GM12878 (cell line): ENCODE data around the gene HJV. TPM values are rescaled to one million over a fixed set of nuclear protein-coding genes. Genes with fewer than 3 reads are reported as not detected.
"Not testable (repeated sequence)": the region's sequence is repeated elsewhere in the genome, so short reads cannot be mapped to it uniquely, and the experiment has no call there.

ENCODE experiments used
- ATAC-seq: fragments of 200-7000 bp; cut with Tn5 transposase; 3 replicates; pipeline ENCODE4 v1.9.1; 2020; ENCODE audit warnings: mild to moderate bottlenecking, moderate library complexity
- BruUV-seq: library from RNA; stranded (reverse); fragments of 400-500 nt; replicated peaks from 2 replicates; lab custom pipeline; 2021; lab: Mats Ljungman, UMichigan
- CTCF ChIA-PET: fragments of 300-600 bp; sonication (Branson Sonifier 250); formaldehyde crosslinking; extraction: SDS; loops from one replicate; lab custom pipeline; 2021; ENCODE audit warnings: inconsistent platforms; lab: Yijun Ruan, JAX
- POLR2A ChIA-PET: fragments of 350-600 bp; formaldehyde crosslinking; extraction: SDS; loops from one replicate; lab custom pipeline; 2021; ENCODE audit warnings: inconsistent platforms; lab: Charles Lee
- RAD21 ChIA-PET: fragments of 300-600 bp; sonication (Branson Sonifier 250); formaldehyde crosslinking; loops from one replicate; lab custom pipeline; 2023; ENCODE audit warnings: antibody characterized with exemption; ENCODE audit not compliant: unreplicated experiment; lab: Charles Lee
- SMC1A ChIA-PET: fragments of 300-600 bp; sonication (Branson Sonifier 250); formaldehyde crosslinking; loops from one replicate; lab custom pipeline; 2023; ENCODE audit not compliant: unreplicated experiment, uncharacterized antibody; lab: Charles Lee
- DNase-seq: peaks from one replicate; pipeline ENCODE4 v3.0.0-alpha.2; 2011; ENCODE audit warnings: low read depth, low spot score
- FAIRE-seq: peaks from 3 replicates; lab custom pipeline; 2011; peaks lifted over from hg19 to GRCh38; lab: Jason Lieb, UNC
- H2AFZ ChIP-seq: 2 replicates; pipeline ENCODE4 v1.6.0; 2011; ENCODE audit warnings: low read depth, low read length, control low read depth; ENCODE audit not compliant: control insufficient read depth
- H3K27ac ChIP-seq: 2 replicates; pipeline ENCODE4 v1.5.1; 2011; ENCODE audit warnings: control low read depth; ENCODE audit not compliant: control insufficient read depth, insufficient read depth
- H3K27me3 ChIP-seq, 2 experiments: replicated peaks in 1 of 2; 2 replicates each; pipeline versions ENCODE4 v1.6.0 to v1.6.1; 2011; ENCODE audit warnings: low read length in 1 of 2; ENCODE audit not compliant: control insufficient read depth in 2 of 2, insufficient read depth in 2 of 2
- H3K36me3 ChIP-seq, 2 experiments: 2 replicates each; pipeline ENCODE4 v1.5.1; 2011; ENCODE audit warnings: low read length in 1 of 2; ENCODE audit not compliant: control insufficient read depth in 2 of 2, insufficient read depth in 2 of 2
- H3K4me1 ChIP-seq: 2 replicates; pipeline ENCODE4 v1.6.1; 2011; ENCODE audit warnings: mild to moderate bottlenecking, low read length, moderate library complexity, mixed read lengths; ENCODE audit not compliant: control insufficient read depth, insufficient read depth
- H3K4me2 ChIP-seq: 2 replicates; pipeline ENCODE4 v1.6.0; 2011; ENCODE audit warnings: control low read depth; ENCODE audit not compliant: control insufficient read depth, insufficient read depth
- H3K4me3 ChIP-seq: fragments of 200-600 bp; sonication (generic); 2 replicates; pipeline ENCODE4 v1.5.1; 2016
- H3K79me2 ChIP-seq: 2 replicates; pipeline ENCODE4 v1.6.0; 2011; ENCODE audit warnings: low read length; ENCODE audit not compliant: control insufficient read depth, insufficient read depth
- H3K9ac ChIP-seq: 2 replicates; pipeline ENCODE4 v1.8.0; 2011; ENCODE audit warnings: low read length, control low read depth, mixed read lengths; ENCODE audit not compliant: control insufficient read depth, insufficient read depth
- H3K9me3 ChIP-seq: replicated peaks from 3 replicates; pipeline ENCODE4 v1.5.1; 2011; ENCODE audit warnings: mild to moderate bottlenecking, low read length; ENCODE audit not compliant: control insufficient read depth, insufficient read depth
- H4K20me1 ChIP-seq: 2 replicates; pipeline ENCODE4 v1.6.0; 2011; ENCODE audit not compliant: control insufficient read depth, insufficient read depth
- EGR1 ChIP-seq, 2 experiments: IDR thresholded peaks; 1 replicate in 1 of 2; 2 replicates in 1 of 2; pipeline ENCODE4 v1.6.1; 2011 to 2012; ENCODE audit warnings: low read depth in 2 of 2, low read length in 2 of 2, borderline replicate concordance in 1 of 2, mild to moderate bottlenecking in 1 of 2, moderate library complexity in 1 of 2
- ESRRA ChIP-seq: IDR thresholded peaks from 2 replicates; pipeline ENCODE4 v1.6.1; 2012; ENCODE audit warnings: mild to moderate bottlenecking, low read length, improper control_type of control experiment
- FOXM1 ChIP-seq: IDR thresholded peaks from 2 replicates; pipeline ENCODE4 v1.6.1; 2012; ENCODE audit warnings: low read depth, mild to moderate bottlenecking, inconsistent platforms, low read length, moderate library complexity
- KLF5 ChIP-seq: fragments of 450-650 bp; IDR thresholded peaks from 2 replicates; pipeline ENCODE4 v1.6.1; 2014; ENCODE audit warnings: mild to moderate bottlenecking; ENCODE audit not compliant: partially characterized antibody
- MEF2B ChIP-seq: fragments of 450-650 bp; IDR thresholded peaks from 2 replicates; pipeline ENCODE4 v1.6.1; 2018; ENCODE audit warnings: mild to moderate bottlenecking, moderate library complexity; ENCODE audit not compliant: partially characterized antibody, poor library complexity, severe bottlenecking
- SPI1 ChIP-seq: IDR thresholded peaks from 2 replicates; pipeline ENCODE4 v1.6.1; 2011; ENCODE audit warnings: low read depth, mild to moderate bottlenecking, low read length, moderate library complexity, borderline replicate concordance; ENCODE audit not compliant: insufficient read depth
- SUZ12 ChIP-seq: fragments of 200-600 bp; sonication (generic); IDR thresholded peaks from one replicate; pipeline ENCODE4 v1.6.1; 2018; ENCODE audit warnings: antibody characterized with exemption, mild to moderate bottlenecking; ENCODE audit not compliant: unreplicated experiment
- TBL1XR1 ChIP-seq: IDR thresholded peaks from 2 replicates; pipeline ENCODE4 v1.6.1; 2012; ENCODE audit warnings: low read depth, low read length, improper control_type of control experiment
- ZNF217 ChIP-seq: fragments of 450-650 bp; IDR thresholded peaks from 2 replicates; pipeline ENCODE4 v1.6.1; 2017; ENCODE audit warnings: antibody characterized with exemption, mild to moderate bottlenecking
- ZNF274 ChIP-seq: IDR thresholded peaks from one replicate; pipeline ENCODE4 v1.8.0; 2011; ENCODE audit not compliant: insufficient read length, insufficient read depth
- WGBS: methylation state at CpG from one replicate; pipeline ENCODE4 v1.1.6; 2016; ENCODE audit warnings: low lambda C conversion rate; ENCODE audit not compliant: insufficient replicate concordance, insufficient coverage; ENCODE audit errors: missing lambda C conversion rate; 5-methylcytosine and 5-hydroxymethylcytosine counted together
- in situ Hi-C: fragments of 300-500 bp; cut with MboI; formaldehyde crosslinking; loops from 9 replicates; pipeline ENCODE4 v1.14.3; 2018; ENCODE audit warnings: mixed read lengths
- intact Hi-C: fragments of 100-400 bp; cut with micrococcal nuclease; formaldehyde crosslinking; loops from one replicate; pipeline ENCODE4 v1.14.2; 2022; ENCODE audit not compliant: unreplicated experiment
- polyA plus RNA-seq, 11 experiments: library from polyadenylated mRNA; depleted of rRNA in 4 of 11; unstranded in 6 of 11; stranded (reverse) in 5 of 11; fragments of >200 nt; fragmentation: Nextera tagmentation in 4 of 11; fragmentation: Illumina TruSeq in 1 of 11; extraction: Ambion mirVana in 4 of 11; extraction: Trizol in 1 of 11; gene quantifications; 1 replicate in 1 of 11; 2 replicates in 10 of 11; pipeline versions ENCODE4 v1.2.1 to v1.2.3, GENCODE V29; 2011 to 2016; ENCODE audit warnings: inconsistent platforms in 2 of 11, missing spikeins in 2 of 11, low read depth in 1 of 11
- total RNA-seq, 4 experiments: library from RNA; depleted of rRNA in 3 of 4; stranded (reverse); fragments of >200 nt in 3 of 4; fragmentation: Illumina TruSeq in 1 of 4; extraction: Trizol in 1 of 4; gene quantifications; 2 replicates each; pipeline versions ENCODE4 v1.2.1 to v1.2.3, GENCODE V29; 2013 to 2021
- TF ChIP-seq, protein P1 (sequence below): IDR thresholded peaks from 2 replicates; pipeline ENCODE4 v1.6.1; 2011; ENCODE audit warnings: borderline replicate concordance, low read depth, mild to moderate bottlenecking, moderate library complexity, low read length; ENCODE audit not compliant: insufficient read depth, poor library complexity, severe bottlenecking

Gene HJV
- total and polyA plus RNA-seq, 10 of the 15 experiments (the other 5 are each of a cell fraction or from before 2014, with no cell fraction given), result not detected

DNA sequence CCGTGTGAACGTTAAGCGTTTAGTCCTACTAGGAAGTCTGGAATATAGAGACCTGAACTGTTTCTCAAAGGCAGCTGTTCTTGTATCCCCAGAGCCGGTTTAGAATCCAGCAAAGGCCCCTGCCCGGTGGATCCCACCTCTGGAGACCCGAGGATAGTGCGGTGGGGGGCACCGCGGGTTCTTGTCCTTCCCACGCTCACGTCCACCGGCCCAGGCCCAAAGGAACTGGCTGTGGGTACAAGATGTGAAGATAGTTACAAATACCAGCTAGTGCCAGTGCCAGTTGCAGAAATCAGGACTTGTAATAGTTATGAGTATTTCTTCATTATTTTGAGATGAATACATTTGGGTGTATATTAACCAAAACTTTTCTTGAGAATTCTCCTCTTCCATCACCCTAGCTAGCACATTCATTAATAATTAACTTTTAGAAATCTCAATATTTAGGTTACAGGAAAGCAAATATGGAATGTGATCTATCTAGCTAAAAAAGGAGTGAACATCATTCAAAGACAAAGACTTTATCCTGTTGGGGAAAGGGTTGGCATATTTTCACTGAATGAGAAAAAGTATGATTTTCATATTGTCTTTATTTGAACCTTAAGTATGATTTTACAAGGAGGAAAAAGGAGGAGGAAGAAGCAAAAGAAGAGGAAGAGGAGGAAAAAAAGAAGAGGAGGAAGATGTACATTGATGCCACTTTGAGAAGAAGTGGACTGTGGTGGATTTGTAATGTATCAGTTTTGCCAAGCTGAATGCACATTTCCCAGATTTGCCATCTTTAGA, 28.5 kb upstream of the HJV start:
- POLR2A ChIA-PET, intact Hi-C loops, H3K27me3 ChIP-seq, H3K36me3 ChIP-seq, H3K4me2 ChIP-seq, H3K27ac ChIP-seq, H3K9me3 ChIP-seq, H3K79me2 ChIP-seq, H3K4me3 ChIP-seq, H3K9ac ChIP-seq, H2AFZ ChIP-seq, H3K4me1 ChIP-seq, BruUV-seq, DNase-seq, in situ Hi-C loops, H4K20me1 ChIP-seq, ATAC-seq, FAIRE-seq: not testable (repeated sequence)
- RAD21 ChIA-PET, result interaction anchor here (3.7 kb wide), 1 partner anchor 12 kb away, joined by 18 read pairs; no protein-coding TSS in a partner anchor
- WGBS, result 90% methylated on average over 12 of the region's 12 CpGs
- CTCF ChIA-PET, result interaction anchor here (1.0 to 1.2 kb wide), 2 partner anchors 13 to 18 kb away, joined by 3 to 4 read pairs; no protein-coding TSS in a partner anchor
- SMC1A ChIA-PET, result interaction anchor here (1.4 kb wide), 1 partner anchor 17 kb away, joined by 3 read pairs; no protein-coding TSS in a partner anchor

DNA sequence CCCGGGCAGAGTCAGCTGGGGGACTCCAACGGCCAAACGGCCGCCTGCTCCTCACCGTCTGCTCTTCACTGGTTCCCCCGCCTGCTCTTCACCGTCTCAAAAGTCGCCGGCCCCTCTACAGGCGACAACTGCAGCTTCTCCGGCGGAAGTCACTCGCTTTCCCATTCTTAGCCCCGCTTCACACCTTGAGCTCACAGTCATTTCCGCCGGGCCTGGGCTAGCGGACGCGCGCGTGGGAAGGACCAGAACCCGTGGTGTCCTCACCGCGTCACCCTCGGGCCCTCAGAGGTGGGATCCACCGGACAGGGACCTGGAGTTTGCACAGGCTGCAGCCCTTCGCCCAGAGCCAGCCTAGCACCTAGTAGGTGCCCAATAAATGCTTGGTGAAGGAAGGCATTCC, 27.9 kb upstream of the HJV start:
- no peak overlapping the region for H3K9ac ChIP-seq
- no peak overlapping the region for H2AFZ ChIP-seq
- ChIA-PET RAD21 (interaction anchor here (3.7 kb wide), 1 partner anchor 11 kb away, joined by 18 read pairs; no protein-coding TSS in a partner anchor), CTCF (interaction anchor here (1.0 to 1.2 kb wide), 2 partner anchors 12 to 17 kb away, joined by 3 to 4 read pairs; no protein-coding TSS in a partner anchor), POLR2A (no interaction called here), SMC1A (no interaction called here)
- no peaks in the 10 kb centered on the region for H3K27me3 ChIP-seq
- no peaks in the 10 kb centered on the region; the same call in 1 of the 2 replicates for H3K4me1 ChIP-seq
- H3K36me3 ChIP-seq, result no peaks in the 10 kb centered on the region
- ATAC-seq (no peak), DNase-seq (no peak), FAIRE-seq (no peak)
- TF ChIP-seq ZNF217 (no peak), MEF2B (no peak), SUZ12 (no peak), SPI1 (no peak), ESRRA (no peak), TBL1XR1 (no peak), FOXM1 (no peak), EGR1 (IDR thresholded peaks at IDR 0.05; ENCODE audit: borderline replicate concordance in 1 of 2, low read depth in 2 of 2, low read length in 2 of 2) (no peak), ZNF274 (no peak), KLF5 (no peak)
- TF ChIP-seq, protein P1, sequence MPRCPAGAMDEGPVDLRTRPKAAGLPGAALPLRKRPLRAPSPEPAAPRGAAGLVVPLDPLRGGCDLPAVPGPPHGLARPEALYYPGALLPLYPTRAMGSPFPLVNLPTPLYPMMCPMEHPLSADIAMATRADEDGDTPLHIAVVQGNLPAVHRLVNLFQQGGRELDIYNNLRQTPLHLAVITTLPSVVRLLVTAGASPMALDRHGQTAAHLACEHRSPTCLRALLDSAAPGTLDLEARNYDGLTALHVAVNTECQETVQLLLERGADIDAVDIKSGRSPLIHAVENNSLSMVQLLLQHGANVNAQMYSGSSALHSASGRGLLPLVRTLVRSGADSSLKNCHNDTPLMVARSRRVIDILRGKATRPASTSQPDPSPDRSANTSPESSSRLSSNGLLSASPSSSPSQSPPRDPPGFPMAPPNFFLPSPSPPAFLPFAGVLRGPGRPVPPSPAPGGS, result no peak
- no peak overlapping the region for H3K4me2 ChIP-seq
- H3K4me3 ChIP-seq, result no peak overlapping the region
- no peaks in the 10 kb centered on the region for H3K79me2 ChIP-seq
- in situ Hi-C loops, result no loop called here
- 93% methylated on average over 22 of the region's 27 CpGs for WGBS
- intact Hi-C loops, result no loop called here
- no peak overlapping the region for H3K27ac ChIP-seq
- no peaks in the 10 kb centered on the region for H4K20me1 ChIP-seq
- no peaks in the 10 kb centered on the region for H3K9me3 ChIP-seq
- no TSS peak for BruUV-seq
